GM12878 (cell line): ENCODE data around the gene RPS10. TPM values are rescaled to one million over a fixed set of nuclear protein-coding genes. Genes with fewer than 3 reads are reported as not detected.
A peak's percentile ranks its signal among the peaks of the same experiment; 100 is the strongest.

ENCODE experiments used
- ATAC-seq: fragments of 200-7000 bp; cut with Tn5 transposase; 3 replicates; pipeline ENCODE4 v1.9.1; 2020; ENCODE audit warnings: mild to moderate bottlenecking, moderate library complexity
- BruUV-seq: library from RNA; stranded (reverse); fragments of 400-500 nt; replicated peaks from 2 replicates; lab custom pipeline; 2021; lab: Mats Ljungman, UMichigan
- CTCF ChIA-PET: fragments of 300-600 bp; sonication (Branson Sonifier 250); formaldehyde crosslinking; extraction: SDS; loops from one replicate; lab custom pipeline; 2021; ENCODE audit warnings: inconsistent platforms; lab: Yijun Ruan, JAX
- POLR2A ChIA-PET: fragments of 350-600 bp; formaldehyde crosslinking; extraction: SDS; loops from one replicate; lab custom pipeline; 2021; ENCODE audit warnings: inconsistent platforms; lab: Charles Lee
- RAD21 ChIA-PET: fragments of 300-600 bp; sonication (Branson Sonifier 250); formaldehyde crosslinking; loops from one replicate; lab custom pipeline; 2023; ENCODE audit warnings: antibody characterized with exemption; ENCODE audit not compliant: unreplicated experiment; lab: Charles Lee
- SMC1A ChIA-PET: fragments of 300-600 bp; sonication (Branson Sonifier 250); formaldehyde crosslinking; loops from one replicate; lab custom pipeline; 2023; ENCODE audit not compliant: unreplicated experiment, uncharacterized antibody; lab: Charles Lee
- DNase-seq: peaks from one replicate; pipeline ENCODE4 v3.0.0-alpha.2; 2011; ENCODE audit warnings: low read depth, low spot score
- FAIRE-seq: peaks from 3 replicates; lab custom pipeline; 2011; peaks lifted over from hg19 to GRCh38; lab: Jason Lieb, UNC
- H2AFZ ChIP-seq: 2 replicates; pipeline ENCODE4 v1.6.0; 2011; ENCODE audit warnings: low read depth, low read length, control low read depth; ENCODE audit not compliant: control insufficient read depth
- H3K27ac ChIP-seq: 2 replicates; pipeline ENCODE4 v1.5.1; 2011; ENCODE audit warnings: control low read depth; ENCODE audit not compliant: control insufficient read depth, insufficient read depth
- H3K27me3 ChIP-seq, 2 experiments: replicated peaks in 1 of 2; 2 replicates each; pipeline versions ENCODE4 v1.6.0 to v1.6.1; 2011; ENCODE audit warnings: low read length in 1 of 2; ENCODE audit not compliant: control insufficient read depth in 2 of 2, insufficient read depth in 2 of 2
- H3K36me3 ChIP-seq, 2 experiments: 2 replicates each; pipeline ENCODE4 v1.5.1; 2011; ENCODE audit warnings: low read length in 1 of 2; ENCODE audit not compliant: control insufficient read depth in 2 of 2, insufficient read depth in 2 of 2
- H3K4me1 ChIP-seq: 2 replicates; pipeline ENCODE4 v1.6.1; 2011; ENCODE audit warnings: mild to moderate bottlenecking, low read length, moderate library complexity, mixed read lengths; ENCODE audit not compliant: control insufficient read depth, insufficient read depth
- H3K4me2 ChIP-seq: 2 replicates; pipeline ENCODE4 v1.6.0; 2011; ENCODE audit warnings: control low read depth; ENCODE audit not compliant: control insufficient read depth, insufficient read depth
- H3K4me3 ChIP-seq: fragments of 200-600 bp; sonication (generic); 2 replicates; pipeline ENCODE4 v1.5.1; 2016
- H3K79me2 ChIP-seq: 2 replicates; pipeline ENCODE4 v1.6.0; 2011; ENCODE audit warnings: low read length; ENCODE audit not compliant: control insufficient read depth, insufficient read depth
- H3K9ac ChIP-seq: 2 replicates; pipeline ENCODE4 v1.8.0; 2011; ENCODE audit warnings: low read length, control low read depth, mixed read lengths; ENCODE audit not compliant: control insufficient read depth, insufficient read depth
- H3K9me3 ChIP-seq: replicated peaks from 3 replicates; pipeline ENCODE4 v1.5.1; 2011; ENCODE audit warnings: mild to moderate bottlenecking, low read length; ENCODE audit not compliant: control insufficient read depth, insufficient read depth
- H4K20me1 ChIP-seq: 2 replicates; pipeline ENCODE4 v1.6.0; 2011; ENCODE audit not compliant: control insufficient read depth, insufficient read depth
- CREM ChIP-seq: IDR thresholded peaks from 2 replicates; pipeline ENCODE4 v1.6.1; 2014; ENCODE audit warnings: antibody characterized with exemption, low read depth
- IKZF1 ChIP-seq: fragments of 450-650 bp; conservative IDR thresholded peaks from 2 replicates; pipeline ENCODE4 v1.6.1; 2017; ENCODE audit warnings: antibody characterized with exemption, mild to moderate bottlenecking
- IKZF2 ChIP-seq, 2 experiments: fragments of 450-650 bp; IDR thresholded peaks; 2 replicates each; pipeline ENCODE4 v1.6.1; 2017; ENCODE audit warnings: mild to moderate bottlenecking in 2 of 2, moderate library complexity in 2 of 2
- WGBS: methylation state at CpG from one replicate; pipeline ENCODE4 v1.1.6; 2016; ENCODE audit warnings: low lambda C conversion rate; ENCODE audit not compliant: insufficient replicate concordance, insufficient coverage; ENCODE audit errors: missing lambda C conversion rate; 5-methylcytosine and 5-hydroxymethylcytosine counted together
- in situ Hi-C: fragments of 300-500 bp; cut with MboI; formaldehyde crosslinking; loops from 9 replicates; pipeline ENCODE4 v1.14.3; 2018; ENCODE audit warnings: mixed read lengths
- intact Hi-C: fragments of 100-400 bp; cut with micrococcal nuclease; formaldehyde crosslinking; loops from one replicate; pipeline ENCODE4 v1.14.2; 2022; ENCODE audit not compliant: unreplicated experiment
- polyA plus RNA-seq, 11 experiments: library from polyadenylated mRNA; depleted of rRNA in 4 of 11; unstranded in 6 of 11; stranded (reverse) in 5 of 11; fragments of >200 nt; fragmentation: Nextera tagmentation in 4 of 11; fragmentation: Illumina TruSeq in 1 of 11; extraction: Ambion mirVana in 4 of 11; extraction: Trizol in 1 of 11; gene quantifications; 1 replicate in 1 of 11; 2 replicates in 10 of 11; pipeline versions ENCODE4 v1.2.1 to v1.2.3, GENCODE V29; 2011 to 2016; ENCODE audit warnings: inconsistent platforms in 2 of 11, missing spikeins in 2 of 11, low read depth in 1 of 11
- total RNA-seq, 4 experiments: library from RNA; depleted of rRNA in 3 of 4; stranded (reverse); fragments of >200 nt in 3 of 4; fragmentation: Illumina TruSeq in 1 of 4; extraction: Trizol in 1 of 4; gene quantifications; 2 replicates each; pipeline versions ENCODE4 v1.2.1 to v1.2.3, GENCODE V29; 2013 to 2021

Gene RPS10
- total and polyA plus RNA-seq, 10 of the 15 experiments (the other 5 are each of a cell fraction or from before 2014, with no cell fraction given), result 1,546 to 3,970 (median 2,813) TPM

DNA sequence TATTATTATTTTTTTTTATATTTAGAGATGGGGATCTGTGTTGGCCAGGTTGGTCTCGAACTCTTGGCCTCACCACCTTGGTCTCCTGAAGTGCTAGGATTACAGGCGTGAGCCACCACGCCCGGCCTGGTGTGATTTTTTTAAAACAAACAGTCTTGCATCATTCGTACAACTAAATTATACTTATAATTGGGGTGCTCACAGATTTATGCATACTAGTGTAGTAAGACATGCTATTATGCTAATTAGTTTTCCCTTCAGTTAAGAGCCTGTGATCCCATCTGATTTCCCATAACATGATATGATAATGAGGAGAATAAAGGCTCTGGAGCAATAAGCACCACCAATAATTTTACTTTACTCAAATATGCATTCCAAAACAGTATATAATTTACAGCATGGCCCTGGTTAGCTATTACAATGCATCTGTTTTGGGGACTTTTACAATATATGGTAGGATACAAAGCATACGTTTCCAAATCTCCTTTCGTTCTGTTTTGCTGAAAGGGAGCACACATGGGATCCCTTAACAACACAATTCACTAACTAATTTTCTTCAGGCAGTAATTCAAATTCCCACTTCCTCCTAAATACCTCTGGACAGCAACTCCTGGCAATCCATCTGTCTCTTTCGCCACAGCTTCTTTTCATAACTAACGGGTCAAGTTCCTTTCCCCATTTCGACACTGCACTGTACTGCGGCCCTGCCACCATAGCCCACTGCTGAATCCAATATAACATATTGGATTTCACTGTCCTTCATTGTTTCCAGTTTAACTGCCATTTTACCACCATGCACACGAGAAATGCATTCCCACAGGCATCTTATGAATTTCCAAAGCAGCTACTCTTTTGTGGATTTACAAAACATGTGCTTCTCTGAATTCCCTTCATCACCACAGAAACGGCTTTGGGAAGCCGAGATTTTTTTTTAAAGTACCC lies 35.1 kb downstream of the RPS10 start:
- ATAC-seq (peak; percentile 8; the same call in 1 of the 3 replicates), DNase-seq (no peak)
- Histone ChIP-seq H3K9ac (peak overlapping the region; percentile 83), H2AFZ (peak overlapping the region; percentile 47), H3K27me3 (no peaks in the 10 kb centered on the region)
- TF ChIP-seq CREM (no peak), IKZF1 (peak; percentile 27; the same call in 1 of the 2 replicates), IKZF2 (IDR thresholded peaks at IDR 0.05) (peak in 1 of 2 experiments; percentile 28; a peak in 1 of 4 replicates)
- TF ChIP-seq, all 136 proteins: peak for 2
- Histone ChIP-seq H3K4me3 (peak overlapping the region; percentile 99), H3K36me3 (no peaks in the 10 kb centered on the region), H3K9me3 (peaks cover 3% of the 10 kb centered on the region; the same call in 2 of the 3 replicates), H3K4me1 (peaks cover 3% of the 10 kb centered on the region), H3K4me2 (peak overlapping the region; percentile 95), H3K79me2 (peaks cover 72% of the 10 kb centered on the region), H4K20me1 (no peaks in the 10 kb centered on the region), H3K27ac (peak overlapping the region; percentile 75)
- ChIA-PET POLR2A (interaction anchor here (0.6 to 2.3 kb wide), 11 partner anchors 8 to 154 kb away, joined by 3 to 14 read pairs (median 4); partner anchors contain the start of gene HMGA1), RAD21 (interaction anchor here (0.6 to 7.2 kb wide), 13 partner anchors 10 to 154 kb away, joined by 3 to 46 read pairs (median 5); partner anchors contain the start of genes HMGA1, RPS10 and SMIM29), SMC1A (interaction anchor here (0.8 to 4.4 kb wide), 17 partner anchors 20 to 141 kb away, joined by 3 to 44 read pairs (median 3); partner anchors contain the start of genes RPS10 and SMIM29), CTCF (interaction anchor here (0.6 to 4.5 kb wide), 14 partner anchors 10 to 655 kb away, joined by 3 to 54 read pairs (median 4); partner anchors contain the start of gene SMIM29)
- in situ Hi-C loops (no loop called here), intact Hi-C loops (loop anchor here (5.0 kb wide), 2 partner anchors 44 to 94 kb away; no protein-coding TSS in a partner anchor)
- 28% methylated on average over 14 of the region's 14 CpGs for WGBS
- no peak for FAIRE-seq
- BruUV-seq, result TSS peak; percentile 59
